Ramos (cell line): ENCODE measurements around the gene DPCD.

ENCODE experiments used
- in situ Hi-C: fragments of 300-500 bp; cut with MboI; formaldehyde crosslinking; loops from one replicate; pipeline ENCODE4 v1.14.3; 2022; ENCODE audit warnings: low sequenced_read_pairs; ENCODE audit not compliant: unreplicated experiment

Gene DPCD

DNA sequence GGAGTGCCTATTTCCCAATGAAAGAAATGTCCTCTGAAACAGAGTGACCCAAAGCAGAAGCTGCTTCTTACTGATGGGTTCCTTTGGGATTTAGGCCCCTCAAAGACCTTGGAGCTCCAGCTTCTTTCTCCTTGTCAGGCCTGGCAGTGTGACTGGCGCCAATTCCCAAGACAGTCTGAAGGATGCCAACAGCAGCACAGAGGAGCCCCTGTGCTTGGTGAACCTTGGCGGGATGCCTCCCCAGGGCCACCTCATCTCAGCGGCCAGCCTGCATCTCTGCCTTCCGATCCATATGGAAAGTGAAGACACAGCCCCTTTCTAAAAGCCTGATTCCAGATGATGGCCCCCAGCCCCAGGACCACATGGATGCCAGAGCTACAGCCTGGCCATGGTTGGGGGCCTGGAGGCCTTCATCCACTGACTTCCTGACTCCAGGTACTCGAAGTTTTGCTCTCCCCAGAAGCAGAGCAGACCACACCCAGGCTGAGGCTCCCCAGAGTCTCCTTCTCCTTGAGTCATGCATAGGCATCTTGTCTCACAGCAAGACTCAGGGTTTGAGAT, 61.5 kb downstream of the DPCD start:
- in situ Hi-C loops, result no loop called here

DNA sequence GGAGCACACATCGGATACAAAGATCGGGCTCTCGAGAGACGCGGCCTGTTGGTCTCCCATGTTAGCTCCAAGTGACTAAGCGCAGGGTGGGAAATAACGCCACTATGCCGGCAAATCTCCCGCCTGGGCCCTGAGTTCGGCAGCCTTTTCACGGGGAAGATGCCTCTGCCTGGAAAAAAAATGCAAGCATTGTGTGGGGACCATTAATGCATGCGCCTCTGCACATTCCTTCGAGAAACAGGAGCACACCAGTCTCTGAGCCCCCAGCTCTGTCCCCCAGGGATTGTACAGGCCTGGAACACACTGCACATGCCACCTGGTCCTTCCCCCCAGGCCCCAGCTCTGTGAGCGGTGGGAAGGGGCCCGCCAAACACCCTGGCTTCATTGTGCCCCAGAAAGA, 62.7 kb downstream of the DPCD start:
- in situ Hi-C loops, result no loop called here

DNA sequence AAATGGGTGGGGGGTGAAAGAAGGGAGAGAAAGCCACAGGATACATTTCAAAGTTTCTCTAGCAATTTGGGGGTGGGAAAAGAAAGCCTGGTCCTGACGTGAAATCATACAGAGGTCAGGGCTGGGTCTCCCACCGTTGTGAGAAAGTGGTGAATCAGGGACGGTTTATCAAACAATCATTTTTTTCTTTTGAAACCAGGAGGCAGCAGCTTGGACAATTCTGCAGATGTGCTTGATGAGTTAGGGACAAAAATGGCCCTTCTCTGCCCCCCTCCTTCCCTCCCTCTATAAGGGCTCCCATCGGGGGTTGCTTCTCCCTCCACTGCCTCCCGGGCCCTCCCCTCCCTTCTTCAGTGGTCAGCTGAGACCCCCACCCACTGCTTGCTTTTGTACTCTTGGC, 63.2 kb downstream of the DPCD start:
- in situ Hi-C loops, result no loop called here

DNA sequence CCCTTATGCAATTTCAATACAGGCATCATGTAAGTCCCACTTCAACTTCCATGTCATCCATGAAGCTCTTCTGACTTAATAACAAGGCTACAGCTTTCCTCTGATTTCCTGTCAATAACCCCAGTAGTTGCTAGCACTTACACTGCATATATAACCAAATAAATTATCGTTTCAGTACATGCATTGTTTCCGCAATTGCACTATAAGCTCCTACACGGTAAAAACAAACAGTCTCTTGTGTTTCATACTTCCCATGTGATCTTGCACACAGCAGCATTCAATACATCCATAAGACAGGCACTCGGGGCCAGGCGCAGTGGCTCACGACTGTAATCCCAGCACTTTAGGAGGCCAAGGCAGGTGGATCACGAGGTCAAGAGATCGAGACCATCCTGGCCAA, 65.4 kb downstream of the DPCD start:
- in situ Hi-C loops, result no loop called here

DNA sequence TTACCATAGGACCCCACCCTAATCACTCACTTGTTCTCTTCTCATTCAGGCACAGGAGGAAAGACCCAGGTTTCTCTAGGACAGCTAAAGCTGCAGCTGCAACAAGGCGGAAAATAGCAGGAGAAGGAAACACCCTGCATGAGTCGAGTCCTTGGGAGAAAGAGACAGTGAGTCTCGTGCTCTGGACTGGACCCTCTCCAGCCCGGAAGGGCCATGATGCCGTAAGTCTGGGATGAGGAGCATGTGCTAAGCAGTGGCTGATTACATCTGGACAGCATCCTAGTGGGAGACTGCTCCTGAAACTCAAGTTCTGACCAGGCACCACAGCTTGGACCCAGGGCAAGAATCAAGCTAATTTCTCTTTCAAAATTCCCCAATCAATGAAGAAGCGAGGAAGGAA, 67.4 kb downstream of the DPCD start:
- in situ Hi-C loops, result no loop called here

DNA sequence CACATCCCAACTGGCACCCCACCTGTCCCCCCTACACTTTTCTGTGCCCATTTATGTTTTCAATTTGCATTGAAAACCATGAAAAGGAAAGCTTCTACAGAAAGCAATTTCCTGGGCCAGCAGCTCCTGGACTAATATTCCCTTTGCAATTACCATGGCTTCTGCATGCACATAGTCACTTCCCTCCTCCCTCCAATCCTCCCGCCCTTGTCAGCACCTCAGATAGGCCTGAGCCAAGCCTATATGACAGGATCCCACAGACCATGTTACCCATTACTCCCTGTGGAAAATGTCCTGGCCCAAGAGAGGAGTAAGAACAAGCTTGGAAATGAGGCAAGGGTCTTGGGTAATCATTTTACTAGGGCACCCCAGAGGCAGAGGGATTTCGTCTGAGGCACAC, 68.8 kb downstream of the DPCD start:
- in situ Hi-C loops, result no loop called here

DNA sequence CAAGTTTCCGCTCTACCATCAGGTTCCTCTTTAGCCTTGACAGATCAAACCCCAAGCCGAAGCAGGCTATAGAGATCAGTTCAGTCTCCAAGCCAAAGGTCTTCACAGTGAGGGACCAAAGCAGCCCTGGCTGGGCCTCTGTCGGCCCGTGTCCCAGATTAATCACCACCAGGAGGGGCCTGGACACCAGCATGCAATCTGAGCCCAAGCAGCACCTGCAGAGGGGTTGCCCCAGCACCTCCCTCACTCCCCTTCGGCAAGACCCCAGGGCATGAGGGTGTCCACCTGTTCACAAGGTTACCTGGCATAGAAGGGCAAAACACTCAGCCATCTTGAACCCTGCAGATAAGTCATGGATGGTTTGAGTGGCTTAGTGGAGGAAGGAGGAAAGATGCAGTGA, 70.9 kb downstream of the DPCD start:
- in situ Hi-C loops, result no loop called here
